HepG2 (cell line): ENCODE results near the gene MCM10. TPM values are rescaled to one million over a fixed set of nuclear protein-coding genes. Genes with fewer than 3 reads are reported as not detected.

Experiments
- ATAC-seq: fragments of 200-7000 bp; cut with Tn5 transposase; 3 replicates; pipeline ENCODE4 v1.9.1; 2020; ENCODE audit warnings: mild to moderate bottlenecking, moderate library complexity
- BruUV-seq: library from RNA; stranded (reverse); fragments of 400-500 nt; replicated peaks from 2 replicates; lab custom pipeline; 2021; lab: Mats Ljungman, UMichigan
- CTCF ChIA-PET: fragments of 300-600 bp; formaldehyde crosslinking; extraction: SDS; loops from one replicate; lab custom pipeline; 2021; ENCODE audit warnings: low total read pairs, inconsistent platforms, low intra/inter-chr PET ratio; lab: Yijun Ruan, JAX
- POLR2A ChIA-PET: fragments of 350-600 bp; sonication (Branson Sonifier 250); formaldehyde crosslinking; loops from one replicate; lab custom pipeline; 2020; ENCODE audit warnings: antibody characterized with exemption, inconsistent platforms; lab: Yijun Ruan, JAX
- DNase-seq: peaks from one replicate; pipeline ENCODE4 v3.0.0-alpha.2; 2015; ENCODE audit warnings: low spot score
- FAIRE-seq: peaks from 3 replicates; lab custom pipeline; 2011; peaks lifted over from hg19 to GRCh38; lab: Jason Lieb, UNC
- H2AFZ ChIP-seq: one replicate; pipeline ENCODE4 v1.6.1; 2011; ENCODE audit warnings: low read length, inconsistent platforms
- H3K27ac ChIP-seq: fragments of 300-600 bp; 3 replicates; pipeline ENCODE4 v1.8.0; 2011; ENCODE audit warnings: mixed run types, mild to moderate bottlenecking, mixed read lengths, low read length, inconsistent platforms; ENCODE audit not compliant: insufficient read depth; ENCODE audit errors: extremely low read length
- H3K27me3 ChIP-seq, 2 experiments: fragments of 200-600 bp in 1 of 2; 2 replicates in 1 of 2; 3 replicates in 1 of 2; pipeline versions ENCODE4 v1.6.0 to v1.8.0; 2011; ENCODE audit warnings: low read length in 2 of 2, mild to moderate bottlenecking in 2 of 2, moderate library complexity in 2 of 2, inconsistent platforms in 1 of 2; ENCODE audit not compliant: insufficient read depth in 2 of 2, control insufficient read depth in 1 of 2
- H3K36me3 ChIP-seq, 2 experiments: fragments of 200-600 bp in 1 of 2; replicated peaks in 1 of 2; 2 replicates in 1 of 2; 3 replicates in 1 of 2; pipeline versions ENCODE4 v1.5.1 to v1.8.0; 2011; ENCODE audit warnings: low read length in 2 of 2, inconsistent platforms in 1 of 2; ENCODE audit not compliant: insufficient read depth in 2 of 2, control insufficient read depth in 1 of 2
- H3K4me1 ChIP-seq: 2 replicates; pipeline ENCODE4 v1.5.1; 2012; ENCODE audit warnings: low read length, inconsistent platforms; ENCODE audit not compliant: insufficient read depth
- H3K4me2 ChIP-seq: 2 replicates; pipeline ENCODE4 v1.6.0; 2011; ENCODE audit warnings: low read depth, low read length, inconsistent platforms
- H3K4me3 ChIP-seq, 3 experiments: fragments of 200-600 bp in 1 of 3; sonication (generic), shearing (Covaris generic) in 1 of 3; replicated peaks in 1 of 3; 2 replicates each; pipeline ENCODE4 v1.5.1; 2011 to 2016; ENCODE audit warnings: low read length in 3 of 3, inconsistent platforms in 2 of 3, low read depth in 2 of 3, mild to moderate bottlenecking in 2 of 3, control low read depth in 1 of 3, mixed read lengths in 1 of 3; ENCODE audit not compliant: insufficient read depth in 1 of 3
- H3K79me2 ChIP-seq: one replicate; pipeline ENCODE4 v1.6.1; 2011; ENCODE audit warnings: low read length, inconsistent platforms; ENCODE audit not compliant: insufficient read depth
- H3K9ac ChIP-seq: 2 replicates; pipeline ENCODE4 v1.6.0; 2011; ENCODE audit warnings: mild to moderate bottlenecking, low read depth, low read length, inconsistent platforms; ENCODE audit not compliant: insufficient read depth
- H3K9me3 ChIP-seq: 2 replicates; pipeline ENCODE4 v1.5.1; 2012; ENCODE audit warnings: mild to moderate bottlenecking, low read length
- H4K20me1 ChIP-seq: 2 replicates; pipeline ENCODE4 v1.6.0; 2011; ENCODE audit warnings: inconsistent platforms, mild to moderate bottlenecking, low read length, moderate library complexity; ENCODE audit not compliant: insufficient read depth
- CREM ChIP-seq, 2 experiments: sonication (generic) in 1 of 2; formaldehyde crosslinking in 1 of 2; IDR thresholded peaks; 2 replicates each; pipeline versions ENCODE4 v1.4.0 to v1.6.1; 2016 to 2020; ENCODE audit warnings: antibody characterized with exemption in 1 of 2, mild to moderate bottlenecking in 1 of 2, missing genetic modification reagents in 1 of 2
- MBD4 ChIP-seq: IDR thresholded peaks from 2 replicates; pipeline ENCODE4 v1.6.1; 2012; ENCODE audit warnings: low read length, inconsistent platforms, borderline replicate concordance
- MTERF4 ChIP-seq: sonication (generic); formaldehyde crosslinking; IDR thresholded peaks from 2 replicates; pipeline ENCODE4 v1.8.0; 2023; ENCODE audit warnings: mild to moderate bottlenecking, missing genetic modification reagents
- SP140L ChIP-seq: sonication (generic); formaldehyde crosslinking; IDR thresholded peaks from 2 replicates; pipeline ENCODE4 v1.4.0; 2020; ENCODE audit warnings: missing genetic modification reagents, borderline replicate concordance
- TBP ChIP-seq: sonication (generic); formaldehyde crosslinking; IDR thresholded peaks from 2 replicates; pipeline ENCODE4 v1.5.0; 2020; ENCODE audit warnings: missing genetic modification reagents
- ZBTB2 ChIP-seq: sonication (generic); formaldehyde crosslinking; IDR thresholded peaks from 2 replicates; pipeline ENCODE4 v1.8.0; 2022; ENCODE audit warnings: low read depth, missing genetic modification reagents
- ZNF253 ChIP-seq: sonication (generic); formaldehyde crosslinking; IDR thresholded peaks from 2 replicates; pipeline ENCODE4 v1.8.0; 2022; ENCODE audit warnings: mild to moderate bottlenecking, missing genetic modification reagents, borderline replicate concordance
- ZNF33B ChIP-seq: sonication (generic); formaldehyde crosslinking; IDR thresholded peaks from 2 replicates; pipeline ENCODE4 v1.5.1; 2020; ENCODE audit warnings: mild to moderate bottlenecking, missing genetic modification reagents
- ZNF350 ChIP-seq: sonication (generic); formaldehyde crosslinking; IDR thresholded peaks from 2 replicates; pipeline ENCODE4 v1.4.0; 2020; ENCODE audit warnings: mild to moderate bottlenecking, low read depth, missing genetic modification reagents, borderline replicate concordance
- ZNF431 ChIP-seq: sonication (generic); formaldehyde crosslinking; IDR thresholded peaks from 2 replicates; pipeline ENCODE4 v1.9.0; 2022; ENCODE audit warnings: missing genetic modification reagents, low read depth, mild to moderate bottlenecking, borderline replicate concordance
- ZNF674 ChIP-seq: sonication (generic); formaldehyde crosslinking; IDR thresholded peaks from 2 replicates; pipeline ENCODE4 v1.5.0; 2020; ENCODE audit warnings: low read depth, mild to moderate bottlenecking, missing genetic modification reagents
- ZNF713 ChIP-seq: sonication (generic); formaldehyde crosslinking; IDR thresholded peaks from 2 replicates; pipeline ENCODE4 v1.4.0; 2020; ENCODE audit warnings: mild to moderate bottlenecking, missing genetic modification reagents
- ZNF839 ChIP-seq: sonication (generic); formaldehyde crosslinking; IDR thresholded peaks from 2 replicates; pipeline ENCODE4 v1.4.0; 2020; ENCODE audit warnings: missing genetic modification reagents, mild to moderate bottlenecking, borderline replicate concordance
- WGBS: methylation state at CpG from one replicate; pipeline ENCODE4 v1.1.6; 2017; ENCODE audit warnings: low lambda C conversion rate; 5-methylcytosine and 5-hydroxymethylcytosine counted together
- in situ Hi-C: cut with HindIII; loops from 2 replicates; pipeline ENCODE4 v1.10.0; 2017; ENCODE audit warnings: low pct_unique_long_range_greater_than_20kb; ENCODE audit not compliant: extremely low pct_ligation_motif_present
- intact Hi-C: fragments of 100-400 bp; cut with micrococcal nuclease; formaldehyde crosslinking; loops from one replicate; pipeline ENCODE4 v1.10.0; 2022; ENCODE audit not compliant: unreplicated experiment
- polyA plus RNA-seq, 8 experiments: library from polyadenylated mRNA; depleted of rRNA in 3 of 8; stranded (reverse) in 7 of 8; unstranded in 1 of 8; fragments of >200 nt; fragmentation: Illumina TruSeq in 4 of 8; extraction: Trizol in 4 of 8; gene quantifications; 2 replicates each; pipeline versions ENCODE4 v1.2.1 to v1.2.3, GENCODE V29; 2011 to 2016; ENCODE audit warnings: low read depth in 4 of 8, missing spikeins in 1 of 8, mixed read lengths in 1 of 8; ENCODE audit not compliant: insufficient read depth in 1 of 8
- total RNA-seq, 5 experiments: library from RNA; depleted of rRNA; stranded (reverse); fragments of >200 nt; fragmentation: Illumina TruSeq; extraction: Trizol; gene quantifications; 2 replicates each; pipeline ENCODE4 v1.2.3, GENCODE V29; 2016; ENCODE audit warnings: low read depth in 1 of 5
- TF ChIP-seq, protein P1 (sequence below): sonication (generic); formaldehyde crosslinking; IDR thresholded peaks from 2 replicates; pipeline ENCODE4 v1.8.0; 2022; ENCODE audit warnings: mild to moderate bottlenecking, missing genetic modification reagents
- TF ChIP-seq, protein P2 (sequence below): sonication (generic); formaldehyde crosslinking; IDR thresholded peaks from 2 replicates; pipeline ENCODE4 v1.4.0; 2020; ENCODE audit warnings: missing genetic modification reagents

The MCM10 gene
- total and polyA plus RNA-seq, 2 of the 13 experiments (the other 11 are each of a cell fraction or from before 2014, with no cell fraction given), result 2.8 to 31.3 TPM

GRCh38 chr10:13184730-13185514 is 23.6 kb downstream of the MCM10 start:
- H3K79me2 ChIP-seq, result no peaks in the 10 kb centered on the region
- no peak for ATAC-seq
- WGBS, result 100% methylated on average over 4 of the region's 5 CpGs
- peaks cover 6 to 65% of the 10 kb centered on the region in 2 experiments for H3K36me3 ChIP-seq
- TF ChIP-seq ZNF839 (CRISPR knock-in tag), result no peak
- no peak for TF ChIP-seq ZNF253
- TF ChIP-seq MBD4, result no peak
- no peak for TF ChIP-seq TBP (CRISPR knock-in tag)
- TF ChIP-seq, protein P1, sequence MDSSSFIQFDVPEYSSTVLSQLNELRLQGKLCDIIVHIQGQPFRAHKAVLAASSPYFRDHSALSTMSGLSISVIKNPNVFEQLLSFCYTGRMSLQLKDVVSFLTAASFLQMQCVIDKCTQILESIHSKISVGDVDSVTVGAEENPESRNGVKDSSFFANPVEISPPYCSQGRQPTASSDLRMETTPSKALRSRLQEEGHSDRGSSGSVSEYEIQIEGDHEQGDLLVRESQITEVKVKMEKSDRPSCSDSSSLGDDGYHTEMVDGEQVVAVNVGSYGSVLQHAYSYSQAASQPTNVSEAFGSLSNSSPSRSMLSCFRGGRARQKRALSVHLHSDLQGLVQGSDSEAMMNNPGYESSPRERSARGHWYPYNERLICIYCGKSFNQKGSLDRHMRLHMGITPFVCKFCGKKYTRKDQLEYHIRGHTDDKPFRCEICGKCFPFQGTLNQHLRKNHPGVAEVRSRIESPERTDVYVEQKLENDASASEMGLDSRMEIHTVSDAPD (CRISPR knock-in tag), result no peak
- no peak for TF ChIP-seq MTERF4 (CRISPR knock-in tag)
- TF ChIP-seq ZNF33B (CRISPR knock-in tag), result no peak
- no peak for TF ChIP-seq ZNF713
- no peak for TF ChIP-seq CREM (IDR thresholded peaks at IDR 0.05)
- TF ChIP-seq CREM (CRISPR knock-in tag; IDR thresholded peaks at IDR 0.05), result no peak
- TF ChIP-seq, protein P2, sequence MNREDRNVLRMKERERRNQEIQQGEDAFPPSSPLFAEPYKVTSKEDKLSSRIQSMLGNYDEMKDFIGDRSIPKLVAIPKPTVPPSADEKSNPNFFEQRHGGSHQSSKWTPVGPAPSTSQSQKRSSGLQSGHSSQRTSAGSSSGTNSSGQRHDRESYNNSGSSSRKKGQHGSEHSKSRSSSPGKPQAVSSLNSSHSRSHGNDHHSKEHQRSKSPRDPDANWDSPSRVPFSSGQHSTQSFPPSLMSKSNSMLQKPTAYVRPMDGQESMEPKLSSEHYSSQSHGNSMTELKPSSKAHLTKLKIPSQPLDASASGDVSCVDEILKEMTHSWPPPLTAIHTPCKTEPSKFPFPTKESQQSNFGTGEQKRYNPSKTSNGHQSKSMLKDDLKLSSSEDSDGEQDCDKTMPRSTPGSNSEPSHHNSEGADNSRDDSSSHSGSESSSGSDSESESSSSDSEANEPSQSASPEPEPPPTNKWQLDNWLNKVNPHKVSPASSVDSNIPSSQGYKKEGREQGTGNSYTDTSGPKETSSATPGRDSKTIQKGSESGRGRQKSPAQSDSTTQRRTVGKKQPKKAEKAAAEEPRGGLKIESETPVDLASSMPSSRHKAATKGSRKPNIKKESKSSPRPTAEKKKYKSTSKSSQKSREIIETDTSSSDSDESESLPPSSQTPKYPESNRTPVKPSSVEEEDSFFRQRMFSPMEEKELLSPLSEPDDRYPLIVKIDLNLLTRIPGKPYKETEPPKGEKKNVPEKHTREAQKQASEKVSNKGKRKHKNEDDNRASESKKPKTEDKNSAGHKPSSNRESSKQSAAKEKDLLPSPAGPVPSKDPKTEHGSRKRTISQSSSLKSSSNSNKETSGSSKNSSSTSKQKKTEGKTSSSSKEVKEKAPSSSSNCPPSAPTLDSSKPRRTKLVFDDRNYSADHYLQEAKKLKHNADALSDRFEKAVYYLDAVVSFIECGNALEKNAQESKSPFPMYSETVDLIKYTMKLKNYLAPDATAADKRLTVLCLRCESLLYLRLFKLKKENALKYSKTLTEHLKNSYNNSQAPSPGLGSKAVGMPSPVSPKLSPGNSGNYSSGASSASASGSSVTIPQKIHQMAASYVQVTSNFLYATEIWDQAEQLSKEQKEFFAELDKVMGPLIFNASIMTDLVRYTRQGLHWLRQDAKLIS (CRISPR knock-in tag), result no peak
- TF ChIP-seq SP140L (CRISPR knock-in tag), result no peak
- TF ChIP-seq ZNF674 (CRISPR knock-in tag), result no peak
- no peak for TF ChIP-seq ZNF350 (CRISPR knock-in tag)
- TF ChIP-seq ZBTB2 (CRISPR knock-in tag), result no peak
- TF ChIP-seq ZNF431 (CRISPR knock-in tag), result no peak
- H3K4me2 ChIP-seq, result no peak overlapping the region
- no peak overlapping the region for H3K4me3 ChIP-seq
- intact Hi-C loops (no loop called here), in situ Hi-C loops (no loop called here)
- H3K9me3 ChIP-seq, result no peaks in the 10 kb centered on the region
- no peak overlapping the region for H3K9ac ChIP-seq
- H2AFZ ChIP-seq, result no peak overlapping the region
- no peak overlapping the region for H3K27ac ChIP-seq
- no TSS peak for BruUV-seq
- ChIA-PET CTCF (no interaction called here), POLR2A (no interaction called here)
- no peaks in the 10 kb centered on the region for H4K20me1 ChIP-seq
- no peaks in the 10 kb centered on the region for H3K27me3 ChIP-seq
- DNase-seq, result no peak
- no peaks in the 10 kb centered on the region for H3K4me1 ChIP-seq
- FAIRE-seq, result no peak
